GM12891 (cell line): ENCODE data around the gene BCAT1.

Experiments used
- POLR2A ChIP-seq: IDR thresholded peaks from 2 replicates; pipeline ENCODE4 v1.6.1; 2011; ENCODE audit warnings: low read depth, low read length, control low read depth
- TAF1 ChIP-seq: IDR thresholded peaks from 2 replicates; pipeline ENCODE4 v1.6.1; 2011; ENCODE audit warnings: low read depth, low read length, control low read depth

DNA sequence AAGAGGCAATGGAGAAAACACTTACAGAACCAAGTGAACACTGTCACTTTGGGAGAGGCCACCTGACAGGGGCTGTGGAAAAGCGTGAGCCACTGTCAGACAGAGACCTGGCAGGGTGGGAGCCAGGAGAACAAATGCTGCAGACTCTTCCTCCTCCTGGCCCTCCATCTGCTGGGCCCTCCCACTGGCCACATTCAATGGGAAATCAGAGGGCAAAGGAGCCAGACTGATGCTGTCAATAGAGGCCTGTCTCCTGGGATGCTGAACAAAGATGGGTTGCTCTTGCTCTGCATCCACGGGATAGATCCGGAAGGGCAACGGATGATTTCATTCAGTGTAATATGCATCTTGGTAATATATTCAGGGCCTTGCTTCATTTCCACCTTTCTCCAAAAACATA is 44.9 kb upstream of the BCAT1 start:
- TF ChIP-seq POLR2A, result no peak
- TF ChIP-seq TAF1, result no peak
